Stimulated activated naive B cell treated with anti-CD40 and anti-IgM and Interleukin-4, amounts not matched to agents 10 μg/mL and 1 μg/mL and 100 μg/mL, for 72 hours (primary cell): ENCODE measurements around the gene ZBTB7B.

ENCODE experiments used
- ATAC-seq, 2 donors: fragments of 150-1000 bp; cut with Tn5 transposase; replicated peaks; 2 replicates each; pipeline ENCODE4 v1.10.0; 2021; ENCODE audit warnings: moderate library complexity in 1 of 2
- DNase-seq: peaks from one replicate; pipeline ENCODE4 v3.0.0; 2021
- H3K27ac Mint-ChIP-seq: one replicate; pipeline ENCODE4 v1.8.0; 2022; ENCODE audit warnings: mild to moderate bottlenecking, mixed read lengths
- H3K27me3 Mint-ChIP-seq, 2 donors: one replicate each; pipeline ENCODE4 v1.8.0; 2022; ENCODE audit warnings: mixed read lengths in 2 of 2
- H3K36me3 Mint-ChIP-seq, 2 donors: one replicate each; pipeline ENCODE4 v1.8.0; 2022; ENCODE audit warnings: mixed read lengths in 2 of 2, mild to moderate bottlenecking in 1 of 2
- H3K4me1 Mint-ChIP-seq, 2 donors: one replicate each; pipeline ENCODE4 v1.8.0; 2022; ENCODE audit warnings: mixed read lengths in 2 of 2, mild to moderate bottlenecking in 1 of 2
- H3K4me3 Mint-ChIP-seq, 2 donors: one replicate each; pipeline ENCODE4 v1.8.0; 2022; ENCODE audit warnings: mild to moderate bottlenecking in 2 of 2, mixed read lengths in 2 of 2, moderate library complexity in 1 of 2
- H3K9me3 Mint-ChIP-seq, 2 donors: one replicate each; pipeline ENCODE4 v1.8.0; 2022; ENCODE audit warnings: mixed read lengths in 2 of 2, mild to moderate bottlenecking in 1 of 2

ZBTB7B gene

GRCh38 chr1:155049651-155050559 is 47.3 kb downstream of the ZBTB7B start:
- H3K4me1 Mint-ChIP-seq = peaks cover 30 to 37% of the 10 kb centered on the region in 2 donors
- ATAC-seq (no peak), DNase-seq (no peak)
- H3K4me3 Mint-ChIP-seq = peak overlapping the region; percentile 83 to 89
- no peaks in the 10 kb centered on the region for H3K9me3 Mint-ChIP-seq
- H3K27me3 Mint-ChIP-seq = no peaks in the 10 kb centered on the region
- H3K27ac Mint-ChIP-seq = peak overlapping the region; percentile 31
- H3K36me3 Mint-ChIP-seq = peaks cover 0 to 4% of the 10 kb centered on the region in 2 donors

GRCh38 chr1:155050560-155051341 is 48.1 kb downstream of the ZBTB7B start, which contains the start of gene ADAM15:
TSS of gene ADAM15 (plus strand) at chr1:155051316. CDS start at chr1:155051387, 71 bp downstream.
- Mint-ChIP-seq H3K4me3 (peak within 1 kb of the TSS; percentile 86 to 89), H3K27ac (peak within 1 kb of the TSS; percentile 86), H3K27me3 (no peaks in the 10 kb centered on the region), H3K4me1 (peaks cover 25 to 34% of the 10 kb centered on the region in 2 donors), H3K9me3 (no peaks in the 10 kb centered on the region), H3K36me3 (peaks cover 5 to 9% of the 10 kb centered on the region in 2 donors)
- peak; percentile 80 to 83 for ATAC-seq
- peak; percentile 67 for DNase-seq

- Mint-ChIP-seq H3K4me1 (peaks cover 25 to 34% of the 10 kb centered on the region in 2 donors), H3K27ac (no peak overlapping the region), H3K27me3 (no peaks in the 10 kb centered on the region), H3K36me3 (peaks cover 11 to 15% of the 10 kb centered on the region in 2 donors), H3K4me3 (peak overlapping the region; percentile 86), H3K9me3 (no peaks in the 10 kb centered on the region)
- DNase-seq (no peak), ATAC-seq (peak; percentile 14 to 18)
Observed at GRCh38 chr1:155051342-155051776, 48.8 kb downstream of the ZBTB7B start.

- Mint-ChIP-seq H3K9me3 (no peaks in the 10 kb centered on the region), H3K4me3 (peak overlapping the region; percentile 86), H3K27ac (peak overlapping the region; percentile 14), H3K4me1 (peaks cover 25 to 34% of the 10 kb centered on the region in 2 donors), H3K27me3 (no peaks in the 10 kb centered on the region), H3K36me3 (peaks cover 16 to 18% of the 10 kb centered on the region in 2 donors)
- ATAC-seq (peak; percentile 46 to 52), DNase-seq (no peak)
Observed at GRCh38 chr1:155051777-155052398, 49.3 kb downstream of the ZBTB7B start.

GRCh38 chr1:155052439-155053395 is 50.1 kb downstream of the ZBTB7B start:
- Mint-ChIP-seq H3K27ac (no peak overlapping the region), H3K4me3 (peak overlapping the region; percentile 86), H3K27me3 (no peaks in the 10 kb centered on the region), H3K4me1 (peaks cover 25 to 34% of the 10 kb centered on the region in 2 donors), H3K9me3 (no peaks in the 10 kb centered on the region), H3K36me3 (peaks cover 20 to 22% of the 10 kb centered on the region in 2 donors)
- ATAC-seq = no peak
- no peak for DNase-seq

GRCh38 chr1:155053531-155054105 is 51.0 kb downstream of the ZBTB7B start:
- no peak for ATAC-seq

GRCh38 chr1:155057104-155057503 is 54.5 kb downstream of the ZBTB7B start:
- DNase-seq = no peak
- H3K4me1 Mint-ChIP-seq = peaks cover 18 to 23% of the 10 kb centered on the region in 2 donors
- no peak overlapping the region for H3K27ac Mint-ChIP-seq
- peaks cover 0 to 4% of the 10 kb centered on the region in 2 donors for H3K27me3 Mint-ChIP-seq
- peaks cover 34 to 41% of the 10 kb centered on the region in 2 donors for H3K36me3 Mint-ChIP-seq
- no peaks in the 10 kb centered on the region for H3K9me3 Mint-ChIP-seq
- H3K4me3 Mint-ChIP-seq = no peak overlapping the region
- ATAC-seq = no peak

More at GRCh38 chr1:155053531-155054105, 51.0 kb downstream of the ZBTB7B start:
- no peak for DNase-seq
- H3K27me3 Mint-ChIP-seq = no peaks in the 10 kb centered on the region
- H3K4me1 Mint-ChIP-seq = peaks cover 25 to 34% of the 10 kb centered on the region in 2 donors
- no peak overlapping the region for H3K4me3 Mint-ChIP-seq
- no peaks in the 10 kb centered on the region for H3K9me3 Mint-ChIP-seq
- H3K36me3 Mint-ChIP-seq = peaks cover 29 to 31% of the 10 kb centered on the region in 2 donors
- no peak overlapping the region for H3K27ac Mint-ChIP-seq

- DNase-seq = no peak
- H3K4me1 Mint-ChIP-seq = peaks cover 15 to 23% of the 10 kb centered on the region in 2 donors
- no peak overlapping the region for H3K4me3 Mint-ChIP-seq
- no peak overlapping the region for H3K27ac Mint-ChIP-seq
- H3K9me3 Mint-ChIP-seq = no peaks in the 10 kb centered on the region
- ATAC-seq = no peak
- peaks cover 34 to 41% of the 10 kb centered on the region in 2 donors for H3K36me3 Mint-ChIP-seq
- H3K27me3 Mint-ChIP-seq = peaks cover 0 to 4% of the 10 kb centered on the region in 2 donors
Observed at GRCh38 chr1:155057788-155058211, 55.2 kb downstream of the ZBTB7B start.

- DNase-seq (no peak), ATAC-seq (no peak)
- Mint-ChIP-seq H3K36me3 (peaks cover 24 to 37% of the 10 kb centered on the region in 2 donors), H3K4me1 (peaks cover 21 to 35% of the 10 kb centered on the region in 2 donors), H3K27me3 (peaks cover 0 to 4% of the 10 kb centered on the region in 2 donors), H3K4me3 (no peak overlapping the region), H3K9me3 (no peaks in the 10 kb centered on the region), H3K27ac (no peak overlapping the region)
Observed at GRCh38 chr1:155060736-155061135, 58.1 kb downstream of the ZBTB7B start.

- H3K36me3 Mint-ChIP-seq = peaks cover 21 to 35% of the 10 kb centered on the region in 2 donors
- H3K27ac Mint-ChIP-seq = peak overlapping the region; percentile 31
- ATAC-seq = peak; percentile 70 to 72
- peak; percentile 93 for DNase-seq
- H3K4me3 Mint-ChIP-seq = peak overlapping the region in 1 of 2 donors; percentile 28
- H3K4me1 Mint-ChIP-seq = peaks cover 27 to 42% of the 10 kb centered on the region in 2 donors
- H3K27me3 Mint-ChIP-seq = peaks cover 0 to 4% of the 10 kb centered on the region in 2 donors
- H3K9me3 Mint-ChIP-seq = no peaks in the 10 kb centered on the region
Observed at GRCh38 chr1:155061381-155062150, 59.0 kb downstream of the ZBTB7B start.

GRCh38 chr1:155062151-155062686 is 59.6 kb downstream of the ZBTB7B start:
- peaks cover 0 to 4% of the 10 kb centered on the region in 2 donors for H3K27me3 Mint-ChIP-seq
- H3K27ac Mint-ChIP-seq = peak overlapping the region; percentile 75
- DNase-seq = no peak
- no peaks in the 10 kb centered on the region for H3K9me3 Mint-ChIP-seq
- H3K4me3 Mint-ChIP-seq = peak overlapping the region; percentile 50 to 85
- H3K4me1 Mint-ChIP-seq = peaks cover 31 to 48% of the 10 kb centered on the region in 2 donors
- ATAC-seq = no peak
- peaks cover 25 to 37% of the 10 kb centered on the region in 2 donors for H3K36me3 Mint-ChIP-seq
